A673 (cell line): ENCODE measurements around the gene PMIS2. TPM values are rescaled to one million over a fixed set of nuclear protein-coding genes. Genes with fewer than 3 reads are reported as not detected.

Experiments used
- BruUV-seq: library from RNA; stranded (reverse); fragments of 400-500 nt; replicated peaks from 2 replicates; lab custom pipeline; 2021; lab: Mats Ljungman, UMichigan
- CTCF ChIA-PET: fragments of 300-600 bp; sonication (Branson Sonifier 250); formaldehyde crosslinking; loops from one replicate; lab custom pipeline; 2022; ENCODE audit warnings: antibody characterized with exemption; lab: Charles Lee
- POLR2A ChIA-PET: fragments of 300-600 bp; sonication (Branson Sonifier 250); formaldehyde crosslinking; loops from one replicate; lab custom pipeline; 2022; ENCODE audit warnings: antibody characterized with exemption; ENCODE audit not compliant: low non-redundant PET; lab: Charles Lee
- DNase-seq: peaks from one replicate; pipeline ENCODE4 v3.0.0-alpha.2; 2015; ENCODE audit warnings: low spot score
- H3K27ac ChIP-seq: fragments of 200-600 bp; sonication (generic); 2 replicates; pipeline ENCODE4 v1.5.1; 2016; ENCODE audit warnings: mixed run types, low read depth, mild to moderate bottlenecking, mixed read lengths, antibody characterized with exemption, low read length; ENCODE audit not compliant: poor library complexity, severe bottlenecking
- H3K27me3 ChIP-seq: fragments of 200-600 bp; sonication (generic); replicated peaks from 2 replicates; pipeline ENCODE4 v1.6.1; 2017; ENCODE audit warnings: mixed run types, low read depth, mild to moderate bottlenecking, mixed read lengths, antibody characterized with exemption, low read length; ENCODE audit not compliant: insufficient read depth, poor library complexity
- H3K36me3 ChIP-seq: fragments of 200-600 bp; sonication (generic); 2 replicates; pipeline ENCODE4 v1.6.1; 2016; ENCODE audit warnings: mixed run types, mild to moderate bottlenecking, mixed read lengths, antibody characterized with exemption, low read length; ENCODE audit not compliant: insufficient read depth, poor library complexity, severe bottlenecking
- H3K4me1 ChIP-seq: fragments of 200-600 bp; sonication (generic); 2 replicates; pipeline ENCODE4 v1.6.1; 2017; ENCODE audit warnings: mixed run types, mild to moderate bottlenecking, mixed read lengths, antibody characterized with exemption, low read length; ENCODE audit not compliant: insufficient read depth, poor library complexity, severe bottlenecking
- H3K4me3 ChIP-seq: fragments of 200-600 bp; sonication (generic); 2 replicates; pipeline ENCODE4 v1.5.1; 2016; ENCODE audit warnings: low read depth, mixed run types, mild to moderate bottlenecking, mixed read lengths, low read length; ENCODE audit not compliant: poor library complexity, severe bottlenecking
- H3K9me3 ChIP-seq: fragments of 200-600 bp; sonication (generic); 2 replicates; pipeline ENCODE4 v1.6.1; 2016; ENCODE audit warnings: mixed run types, low read depth, mild to moderate bottlenecking, mixed read lengths, antibody characterized with exemption, low read length; ENCODE audit not compliant: poor library complexity, severe bottlenecking
- CTCF ChIP-seq: fragments of 300-800, 200-600 bp; sonication (generic); conservative IDR thresholded peaks from 2 replicates; pipeline ENCODE4 v1.5.1; 2017; ENCODE audit warnings: low read depth, mild to moderate bottlenecking, antibody characterized with exemption, low read length, moderate library complexity, mixed read lengths
- EZH2 ChIP-seq: fragments of 200-600 bp; sonication (generic); IDR thresholded peaks from 2 replicates; pipeline ENCODE4 v1.6.1; 2017; ENCODE audit warnings: borderline replicate concordance, low read depth, mild to moderate bottlenecking, mixed read lengths, antibody characterized with exemption, low read length; ENCODE audit not compliant: poor library complexity, severe bottlenecking
- intact Hi-C: fragments of 100-400 bp; cut with micrococcal nuclease; formaldehyde crosslinking; loops from one replicate; pipeline ENCODE4 v1.10.0; 2022; ENCODE audit not compliant: unreplicated experiment
- total RNA-seq: library from RNA; stranded (reverse); gene quantifications from 2 replicates; pipeline ENCODE4 v1.2.3, GENCODE V29; 2021

The PMIS2 gene
- total RNA-seq, 1 experiment from 2014 or later = not detected

GRCh38 chr19:35628264-35628564 is 42.2 kb downstream of the PMIS2 start:
- ChIA-PET POLR2A (interaction anchor here (0.6 kb wide), 1 partner anchor 35 kb away, joined by 3 read pairs; no protein-coding TSS in a partner anchor), CTCF (no interaction called here)
- peaks cover 7% of the 10 kb centered on the region for H3K4me1 ChIP-seq
- intact Hi-C loops = no loop called here
- TSS peak; percentile 99 for BruUV-seq
- no peaks in the 10 kb centered on the region for H3K27me3 ChIP-seq
- no peak for DNase-seq
- H3K9me3 ChIP-seq = no peaks in the 10 kb centered on the region
- peak overlapping the region; percentile 83 for H3K27ac ChIP-seq
- TF ChIP-seq CTCF (no peak), EZH2 (no peak)
- peaks cover 27% of the 10 kb centered on the region for H3K36me3 ChIP-seq
- peak overlapping the region; percentile 99 for H3K4me3 ChIP-seq

GRCh38 chr19:35628565-35629331 is 42.8 kb downstream of the PMIS2 start, which contains the start of gene RBM42:
TSS of gene RBM42 (plus strand) at chr19:35629036. CDS start at chr19:35629154, 118 bp downstream.
- peaks cover 32% of the 10 kb centered on the region for H3K36me3 ChIP-seq
- peaks cover 7% of the 10 kb centered on the region for H3K4me1 ChIP-seq
- intact Hi-C loops = no loop called here
- ChIA-PET CTCF (no interaction called here), POLR2A (interaction anchor here (0.6 kb wide), 1 partner anchor 36 kb away, joined by 3 read pairs; no protein-coding TSS in a partner anchor)
- H3K27ac ChIP-seq = peak within 1 kb of the TSS; percentile 86
- no peaks in the 10 kb centered on the region for H3K9me3 ChIP-seq
- H3K27me3 ChIP-seq = no peaks in the 10 kb centered on the region
- H3K4me3 ChIP-seq = peak within 1 kb of the TSS; percentile 99
- DNase-seq = peak; percentile 99
- BruUV-seq = no TSS peak
- TF ChIP-seq CTCF (no peak), EZH2 (no peak)

- CTCF ChIA-PET = no interaction called here
- TF ChIP-seq EZH2 (no peak), CTCF (no peak)
- H3K27ac ChIP-seq = peak overlapping the region; percentile 86
- BruUV-seq = TSS peak; percentile 52
- peaks cover 37% of the 10 kb centered on the region for H3K36me3 ChIP-seq
- no peaks in the 10 kb centered on the region for H3K9me3 ChIP-seq
- POLR2A ChIA-PET = no interaction called here
- peak overlapping the region; percentile 99 for H3K4me3 ChIP-seq
- no peak for DNase-seq
- no peaks in the 10 kb centered on the region for H3K27me3 ChIP-seq
- H3K4me1 ChIP-seq = peaks cover 7% of the 10 kb centered on the region
- intact Hi-C loops = no loop called here
Measured at GRCh38 chr19:35629332-35629633, 43.3 kb downstream of the PMIS2 start.
